T-helper 1 cell (primary cell): Measurements from ENCODE around the gene BEST2.
"Not testable (repeated sequence)": the region's sequence is repeated elsewhere in the genome, so short reads cannot be mapped to it uniquely, and the experiment has no call there.

Experiments
- DNase-seq, 5 donors: peaks; one replicate each; pipeline ENCODE4 v3.0.0-alpha.2; 2012 to 2020
- total RNA-seq, 4 donors: gene quantifications; one replicate each; lab custom pipeline; 2026; lab: John Stamatoyannopoulos, UW

BEST2 gene
- 0 reads per million in 4 donors for total RNA-seq

GRCh38 chr19:12751635-12752034 is at the start of gene BEST2:
Gene BEST2 (plus strand): TSS chr19:12751791. CDS start chr19:12752593, 802 bp downstream.
- DNase-seq, result no peak

GRCh38 chr19:12703046-12703445 is 48.5 kb upstream of the BEST2 start:
- DNase-seq, result no peak

GRCh38 chr19:12705169-12705568 is 46.4 kb upstream of the BEST2 start:
- no peak for DNase-seq

- no peak for DNase-seq
Observed at GRCh38 chr19:12705654-12706331, 45.8 kb upstream of the BEST2 start.

- no peak for DNase-seq
Observed at GRCh38 chr19:12706332-12706718, 45.3 kb upstream of the BEST2 start.

GRCh38 chr19:12708641-12709040 is 43.0 kb upstream of the BEST2 start:
- DNase-seq, result no peak

- no peak for DNase-seq
Observed at GRCh38 chr19:12711187-12711586, 40.4 kb upstream of the BEST2 start.

GRCh38 chr19:12712077-12712476 is 39.5 kb upstream of the BEST2 start:
- DNase-seq, result not testable (repeated sequence)

GRCh38 chr19:12713304-12713703 is 38.3 kb upstream of the BEST2 start:
- DNase-seq, result not testable (repeated sequence)

- DNase-seq, result no peak
Observed at GRCh38 chr19:12715102-12715501, 36.5 kb upstream of the BEST2 start.

- DNase-seq, result no peak
Observed at GRCh38 chr19:12715929-12716328, 35.7 kb upstream of the BEST2 start.

GRCh38 chr19:12720296-12720695 is 31.3 kb upstream of the BEST2 start:
- DNase-seq, result no peak

- DNase-seq, result peak in 1 of 5 donors; percentile 44
Observed at GRCh38 chr19:12720851-12721655, 30.5 kb upstream of the BEST2 start.

GRCh38 chr19:12721656-12722565 is 29.7 kb upstream of the BEST2 start:
- peak in 3 of 5 donors; percentile 43 to 63 (median 44) for DNase-seq

- peak; percentile 89 to 97 (median 94) for DNase-seq
Observed at GRCh38 chr19:12722566-12723380, 28.8 kb upstream of the BEST2 start.

- DNase-seq, result no peak
Observed at GRCh38 chr19:12723381-12723640, 28.3 kb upstream of the BEST2 start.

- DNase-seq, result peak in 4 of 5 donors; percentile 24 to 69 (median 40)
Observed at GRCh38 chr19:12723641-12724426, 27.8 kb upstream of the BEST2 start, which contains the start of gene TNPO2. Gene TNPO2 (minus strand): TSS chr19:12723932. CDS start chr19:12720977, 2,955 bp downstream.

- DNase-seq, result not testable (repeated sequence)
Observed at GRCh38 chr19:12725612-12726011, 26.0 kb upstream of the BEST2 start.

- no peak for DNase-seq
Observed at GRCh38 chr19:12726988-12727316, 24.6 kb upstream of the BEST2 start.

- DNase-seq, result no peak
Observed at GRCh38 chr19:12727745-12728433, 23.7 kb upstream of the BEST2 start.

GRCh38 chr19:12730064-12730463 is 21.5 kb upstream of the BEST2 start:
- no peak for DNase-seq
